ENCODE measurements around the gene CPM. TPM values are rescaled to one million over a fixed set of nuclear protein-coding genes. Genes with fewer than 3 reads are reported as not detected.
"Not testable (repeated sequence)": the region's sequence is repeated elsewhere in the genome, so short reads cannot be mapped to it uniquely, and the experiment has no call there.

The CPM gene
- total RNA-seq, 1 experiment from 2014 or later: 27.0 TPM

- no peak for DNase-seq (ENCODE audit: low read depth)
These were observed 81.2 kb downstream of the CPM start for GRCh38 chr12:68851592-68852306.

- DNase-seq (ENCODE audit: low read depth): no peak
These were observed 82.6 kb downstream of the CPM start for GRCh38 chr12:68850390-68850789.

DNA sequence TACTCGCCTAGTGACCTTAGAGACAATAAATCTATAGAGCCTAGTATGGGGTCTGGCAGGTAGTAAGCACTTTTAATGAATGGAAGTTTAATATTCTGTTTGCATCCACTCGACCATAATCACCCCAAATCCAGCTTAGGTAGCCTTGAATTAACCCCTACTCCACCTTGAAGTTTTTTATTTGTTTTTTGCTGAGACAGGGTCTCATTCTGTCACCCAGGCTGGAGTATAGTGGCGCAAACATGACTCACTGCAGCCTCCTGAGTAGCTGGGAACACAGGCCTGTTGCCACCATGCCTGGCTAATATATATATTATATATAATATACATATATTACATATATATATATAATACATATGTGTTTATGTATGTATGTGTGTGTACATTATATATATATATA lies 86.2 kb downstream of the CPM start:
- no peak for DNase-seq (ENCODE audit: low read depth)

- no peak for DNase-seq (ENCODE audit: low read depth)
These were observed 87.9 kb downstream of the CPM start for GRCh38 chr12:68844788-68845695.

GRCh38 chr12:68844318-68844745 lies 88.6 kb downstream of the CPM start:
- no peak for DNase-seq (ENCODE audit: low read depth)

DNA sequence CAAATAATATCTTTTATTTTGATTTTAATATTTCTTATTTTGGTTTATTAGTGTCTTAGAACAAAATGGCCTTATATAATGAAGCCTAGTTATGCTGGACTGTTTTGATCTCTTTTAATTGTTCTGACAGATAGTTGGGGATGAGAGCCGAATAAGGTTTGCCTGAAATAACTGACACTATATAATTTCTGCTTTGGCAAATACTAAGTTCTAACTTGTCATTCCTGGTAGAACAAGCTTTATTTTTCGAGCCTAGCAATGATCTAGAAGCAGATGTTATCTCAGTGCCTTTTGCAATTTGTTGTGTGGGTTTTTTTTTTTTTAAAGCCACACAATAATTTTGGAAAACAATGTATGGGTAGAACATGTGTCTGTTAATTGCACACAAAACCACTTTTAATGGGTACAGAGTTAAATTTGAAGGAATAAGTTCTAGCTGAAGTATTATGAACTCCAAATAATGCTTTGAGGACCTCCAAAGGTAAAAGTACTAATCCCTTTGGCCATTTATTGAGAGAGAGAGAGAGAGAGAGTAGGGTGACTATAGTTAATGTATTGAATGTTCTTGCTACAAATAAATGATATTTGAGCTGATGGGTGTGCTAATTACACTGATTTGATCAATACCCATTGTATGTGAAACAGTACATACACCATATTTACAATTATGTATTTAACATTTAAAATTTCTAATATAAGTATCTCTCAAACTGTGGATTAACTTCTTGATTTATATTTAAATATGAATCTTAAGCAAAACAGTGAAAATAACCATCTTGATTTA lies 90.0 kb downstream of the CPM start:
- DNase-seq (ENCODE audit: low read depth): no peak

DNA sequence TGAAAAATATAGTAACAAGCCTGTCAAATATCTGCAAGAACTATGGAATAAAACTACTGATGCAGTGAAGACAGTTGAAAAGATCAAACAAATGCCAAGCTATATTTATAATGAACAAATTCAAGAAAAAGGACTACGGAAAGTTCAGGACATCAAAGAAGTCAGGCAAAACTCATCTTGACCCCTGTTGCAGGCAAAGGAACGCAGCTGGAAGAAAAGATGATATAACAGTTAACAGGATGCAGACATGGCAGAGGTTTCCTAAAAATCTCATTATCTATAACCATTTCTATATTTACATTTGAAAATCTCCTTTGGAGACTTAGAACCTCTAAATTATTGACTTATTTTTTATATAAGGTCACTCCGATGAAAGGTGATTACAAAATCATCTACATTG lies 90.8 kb downstream of the CPM start:
- no peak for DNase-seq (ENCODE audit: low read depth)

DNA sequence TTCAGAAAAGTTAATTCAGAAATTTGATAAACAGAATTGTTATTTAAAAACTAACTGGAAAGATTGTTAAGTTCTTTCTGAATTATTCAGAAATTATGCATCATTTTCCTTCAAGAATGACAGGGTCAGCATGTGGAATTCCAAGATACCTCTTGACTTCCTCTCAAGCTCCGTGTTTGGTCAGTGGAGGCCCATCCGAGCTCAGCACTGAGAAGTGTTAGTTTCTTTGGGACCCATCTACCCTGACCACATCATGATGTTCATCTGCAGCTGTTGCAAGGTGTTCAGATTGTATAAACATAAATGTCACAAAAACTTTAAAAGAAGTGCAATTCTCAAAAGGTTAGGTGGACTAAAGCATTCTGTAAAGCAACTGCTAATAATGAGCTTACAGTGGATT lies 91.3 kb downstream of the CPM start:
- no peak for DNase-seq (ENCODE audit: low read depth)

GRCh38 chr12:68841175-68841574 lies 91.8 kb downstream of the CPM start:
- DNase-seq (ENCODE audit: low read depth): not testable (repeated sequence)

DNA sequence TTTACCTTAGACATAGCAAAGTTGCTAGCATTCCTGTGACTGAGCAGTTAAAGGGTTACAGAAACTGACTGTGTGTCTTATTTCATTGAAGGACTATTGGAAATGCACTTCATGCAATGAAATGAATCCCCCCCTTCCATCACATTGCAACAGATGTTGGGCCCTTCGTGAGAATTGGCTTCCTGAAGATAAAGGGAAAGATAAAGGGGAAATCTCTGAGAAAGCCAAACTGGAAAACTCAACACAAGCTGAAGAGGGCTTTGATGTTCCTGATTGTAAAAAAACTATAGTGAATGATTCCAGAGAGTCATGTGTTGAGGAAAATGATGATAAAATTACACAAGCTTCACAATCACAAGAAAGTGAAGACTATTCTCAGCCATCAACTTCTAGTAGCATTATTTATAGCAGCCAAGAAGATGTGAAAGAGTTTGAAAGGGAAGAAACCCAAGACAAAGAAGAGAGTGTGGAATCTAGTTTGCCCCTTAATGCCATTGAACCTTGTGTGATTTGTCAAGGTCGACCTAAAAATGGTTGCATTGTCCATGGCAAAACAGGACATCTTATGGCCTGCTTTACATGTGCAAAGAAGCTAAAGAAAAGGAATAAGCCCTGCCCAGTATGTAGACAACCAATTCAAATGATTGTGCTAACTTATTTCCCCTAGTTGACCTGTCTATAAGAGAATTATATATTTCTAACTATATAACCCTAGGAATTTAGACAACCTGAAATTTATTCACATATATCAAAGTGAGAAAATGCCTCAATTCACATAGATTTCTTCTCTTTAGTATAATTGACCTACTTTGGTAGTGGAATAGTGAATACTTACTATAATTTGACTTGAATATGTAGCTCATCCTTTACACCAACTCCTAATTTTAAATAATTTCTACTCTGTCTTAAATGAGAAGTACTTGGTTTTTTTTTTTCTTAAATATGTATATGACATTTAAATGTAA lies 93.5 kb downstream of the CPM start:
- DNase-seq (ENCODE audit: low read depth): no peak

DNA sequence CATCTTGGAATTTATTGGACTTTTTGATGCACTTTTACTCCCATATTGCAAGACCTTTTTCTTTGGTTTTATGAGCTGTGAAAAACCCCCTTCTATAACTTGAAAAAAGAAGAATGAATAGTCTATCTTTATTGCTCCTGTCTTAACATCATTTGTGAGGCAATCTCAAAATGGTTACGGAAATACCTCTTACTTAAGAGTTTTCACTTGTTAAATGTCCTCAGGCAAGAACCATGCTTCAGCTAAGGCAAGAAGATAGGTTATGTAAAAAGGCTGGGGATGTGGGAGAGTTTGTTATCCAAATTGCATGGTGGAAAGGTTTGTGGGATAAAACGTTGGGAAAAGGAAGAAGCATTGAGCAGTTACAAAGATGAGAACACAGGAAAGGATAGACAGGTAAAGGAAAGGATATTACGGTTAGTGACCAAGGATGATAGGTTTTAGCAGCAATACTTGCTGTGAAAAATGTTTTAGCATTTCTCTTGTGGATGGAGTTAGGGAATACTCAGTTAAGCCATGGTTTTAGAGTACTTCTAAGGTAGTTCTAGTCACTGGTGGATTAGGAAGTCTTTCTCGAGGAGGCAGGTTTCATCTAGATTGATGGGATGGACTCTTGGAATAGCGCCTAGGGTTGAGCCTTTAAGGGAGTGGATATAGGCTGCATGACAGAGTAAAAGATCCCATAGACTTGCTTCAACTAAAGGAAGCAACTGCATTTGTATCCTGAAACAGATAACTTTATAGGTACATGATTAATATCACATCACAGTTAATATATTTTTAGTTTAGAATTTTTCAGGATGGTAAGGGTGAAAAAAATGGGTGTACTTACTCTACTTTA lies 94.7 kb downstream of the CPM start:
- no peak for DNase-seq (ENCODE audit: low read depth)

- DNase-seq (ENCODE audit: low read depth): no peak
These were observed 95.8 kb downstream of the CPM start for GRCh38 chr12:68837215-68837614.

DNA sequence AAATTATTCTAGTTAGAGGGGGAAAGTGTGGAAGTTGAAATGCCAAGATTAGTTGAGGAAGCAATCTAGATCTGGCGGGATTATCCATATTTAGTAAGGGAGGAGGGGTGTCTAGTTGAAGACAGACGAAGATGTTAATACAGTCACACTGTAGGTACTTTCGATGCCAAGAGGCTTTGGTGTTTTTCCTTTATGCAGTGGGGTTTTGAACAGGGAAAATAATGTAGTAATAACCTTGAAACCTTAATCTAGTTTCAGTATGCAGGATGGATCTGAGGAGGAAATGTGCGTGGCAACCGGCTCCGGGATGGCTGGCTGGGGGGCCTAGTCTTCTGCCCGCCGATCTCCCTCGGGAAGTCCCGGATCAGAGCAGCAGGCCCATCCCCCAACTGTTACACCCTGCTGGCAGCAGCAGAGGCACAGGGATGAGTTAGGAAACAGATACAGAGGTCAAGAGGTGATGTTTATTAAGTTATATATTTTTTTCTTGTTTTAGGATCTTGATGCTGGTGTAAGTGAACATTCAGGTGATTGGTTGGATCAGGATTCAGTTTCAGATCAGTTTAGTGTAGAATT lies 97.5 kb downstream of the CPM start:
- DNase-seq (ENCODE audit: low read depth): no peak

GRCh38 chr12:68833508-68833907 lies 99.5 kb downstream of the CPM start:
- DNase-seq (ENCODE audit: low read depth): no peak

DNA sequence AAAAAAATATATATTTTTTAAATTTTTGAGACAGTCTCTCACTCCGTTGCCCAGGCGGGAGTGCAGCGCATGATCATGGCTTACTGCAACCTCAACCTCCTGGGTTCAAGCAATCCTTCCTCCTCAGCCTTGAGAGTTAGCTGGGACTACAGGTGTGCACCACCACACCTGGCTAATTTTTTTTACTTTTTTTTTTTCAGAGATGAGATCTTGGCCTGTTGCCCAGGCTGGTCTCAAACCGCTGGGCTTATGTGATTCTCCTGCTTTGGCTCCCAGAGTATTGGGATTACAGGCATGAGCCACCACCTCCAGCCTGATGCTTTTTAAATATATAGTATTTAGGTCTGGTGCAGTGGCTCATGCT lies 100.5 kb downstream of the CPM start:
- DNase-seq (ENCODE audit: low read depth): no peak

- DNase-seq (ENCODE audit: low read depth): no peak
These were observed 101.0 kb downstream of the CPM start for GRCh38 chr12:68831751-68832503.

DNA sequence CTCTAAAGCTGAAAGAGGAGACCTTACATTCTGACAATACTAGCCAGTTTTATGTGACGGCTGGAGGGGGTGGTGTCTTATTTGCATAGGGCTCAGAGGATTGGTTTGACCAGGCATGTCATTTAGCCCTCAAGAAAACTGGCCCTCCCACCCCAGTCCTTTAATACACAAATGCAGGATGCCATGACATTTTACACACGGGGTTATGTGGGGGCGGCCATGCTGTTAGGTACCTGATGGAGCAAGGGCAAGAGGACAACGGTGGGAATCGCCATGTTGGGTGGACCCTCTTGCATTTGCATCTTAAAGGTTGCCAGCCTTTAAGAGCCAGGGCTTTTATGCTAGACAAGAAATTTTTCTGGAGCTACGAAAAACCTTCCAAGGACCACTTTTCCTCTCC lies 101.7 kb downstream of the CPM start:
- DNase-seq (ENCODE audit: low read depth): no peak

GRCh38 chr12:68828672-68829068 lies 104.3 kb downstream of the CPM start:
- no peak for DNase-seq (ENCODE audit: low read depth)

All from Daoy (cell line).